Right atrium auricular region (tissue), 2 donors: ENCODE results near the gene CSKMT. TPM values are rescaled to one million over a fixed set of nuclear protein-coding genes. Genes with fewer than 3 reads are reported as not detected.

Experiments
- DNase-seq: peaks from one replicate; pipeline ENCODE4 v3.0.0-alpha.2; 2019; ENCODE audit warnings: low spot score
- H3K27ac ChIP-seq, 2 donors: fragments of 200-600 bp; sonication (generic); 1 replicate in 1 of 2; 2 replicates in 1 of 2; pipeline ENCODE4 v1.5.1; 2016 to 2019
- H3K27me3 ChIP-seq, 2 donors: fragments of 200-600 bp; sonication (generic); one replicate each; pipeline versions ENCODE4 v1.5.1 to v1.6.0; 2017 to 2019
- H3K36me3 ChIP-seq: fragments of 200-600 bp; sonication (generic); one replicate; pipeline ENCODE4 v1.5.1; 2016
- H3K4me1 ChIP-seq, 2 donors: fragments of 200-600 bp; sonication (generic); one replicate each; pipeline versions ENCODE4 v1.5.1 to v1.6.0; 2017 to 2019
- H3K4me3 ChIP-seq, 2 donors: fragments of 200-600 bp; sonication (generic); 1 replicate in 1 of 2; 2 replicates in 1 of 2; pipeline ENCODE4 v1.5.1; 2017 to 2019; ENCODE audit warnings: mild to moderate bottlenecking in 1 of 2, moderate library complexity in 1 of 2
- H3K9me3 ChIP-seq, 2 donors: fragments of 200-600 bp; sonication (generic); one replicate each; pipeline ENCODE4 v1.5.1; 2019
- total RNA-seq, 2 donors: library from RNA; depleted of rRNA; stranded (reverse); fragments of >200 nt; gene quantifications; one replicate each; pipeline ENCODE4 v1.1.0, GENCODE V29; 2016
- TF ChIP-seq, protein P1 (sequence below), 2 donors: fragments of 200-600 bp; sonication (generic); IDR thresholded peaks; one replicate each; pipeline ENCODE4 v1.5.1; 2019; ENCODE audit warnings: antibody characterized with exemption in 2 of 2

Gene CSKMT
- total RNA-seq, 2 donors from 2014 or later, result 0.41 to 3.7 TPM

DNA sequence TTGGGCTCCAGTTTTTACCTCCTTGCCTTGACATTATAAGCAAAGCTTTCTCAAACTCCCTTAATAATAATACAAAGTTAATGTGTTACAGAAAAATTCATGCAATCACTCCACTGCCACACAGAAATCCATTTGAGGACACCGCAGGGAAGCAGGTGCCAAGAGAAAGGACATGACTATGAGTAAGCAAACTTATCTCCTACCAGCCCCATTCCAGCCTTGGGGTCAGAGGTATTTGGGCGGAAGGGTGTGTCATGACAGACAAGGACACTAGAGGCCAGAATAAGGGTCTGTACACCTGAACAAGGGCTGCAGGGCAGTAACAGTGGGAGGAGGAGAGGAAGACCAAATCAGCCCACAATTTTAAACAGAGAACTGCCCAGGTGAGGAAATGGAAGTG, 48.2 kb downstream of the CSKMT start:
- no peak for DNase-seq
- TF ChIP-seq, protein P1, sequence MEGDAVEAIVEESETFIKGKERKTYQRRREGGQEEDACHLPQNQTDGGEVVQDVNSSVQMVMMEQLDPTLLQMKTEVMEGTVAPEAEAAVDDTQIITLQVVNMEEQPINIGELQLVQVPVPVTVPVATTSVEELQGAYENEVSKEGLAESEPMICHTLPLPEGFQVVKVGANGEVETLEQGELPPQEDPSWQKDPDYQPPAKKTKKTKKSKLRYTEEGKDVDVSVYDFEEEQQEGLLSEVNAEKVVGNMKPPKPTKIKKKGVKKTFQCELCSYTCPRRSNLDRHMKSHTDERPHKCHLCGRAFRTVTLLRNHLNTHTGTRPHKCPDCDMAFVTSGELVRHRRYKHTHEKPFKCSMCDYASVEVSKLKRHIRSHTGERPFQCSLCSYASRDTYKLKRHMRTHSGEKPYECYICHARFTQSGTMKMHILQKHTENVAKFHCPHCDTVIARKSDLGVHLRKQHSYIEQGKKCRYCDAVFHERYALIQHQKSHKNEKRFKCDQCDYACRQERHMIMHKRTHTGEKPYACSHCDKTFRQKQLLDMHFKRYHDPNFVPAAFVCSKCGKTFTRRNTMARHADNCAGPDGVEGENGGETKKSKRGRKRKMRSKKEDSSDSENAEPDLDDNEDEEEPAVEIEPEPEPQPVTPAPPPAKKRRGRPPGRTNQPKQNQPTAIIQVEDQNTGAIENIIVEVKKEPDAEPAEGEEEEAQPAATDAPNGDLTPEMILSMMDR (IDR thresholded peaks at IDR 0.05), result no peak
- Histone ChIP-seq H3K4me3 (no peak overlapping the region), H3K9me3 (no peaks in the 10 kb centered on the region), H3K27ac (peak overlapping the region; percentile 36 to 77), H3K4me1 (peaks cover 0 to 43% of the 10 kb centered on the region in 2 donors), H3K27me3 (no peaks in the 10 kb centered on the region), H3K36me3 (peaks cover 68% of the 10 kb centered on the region)

DNA sequence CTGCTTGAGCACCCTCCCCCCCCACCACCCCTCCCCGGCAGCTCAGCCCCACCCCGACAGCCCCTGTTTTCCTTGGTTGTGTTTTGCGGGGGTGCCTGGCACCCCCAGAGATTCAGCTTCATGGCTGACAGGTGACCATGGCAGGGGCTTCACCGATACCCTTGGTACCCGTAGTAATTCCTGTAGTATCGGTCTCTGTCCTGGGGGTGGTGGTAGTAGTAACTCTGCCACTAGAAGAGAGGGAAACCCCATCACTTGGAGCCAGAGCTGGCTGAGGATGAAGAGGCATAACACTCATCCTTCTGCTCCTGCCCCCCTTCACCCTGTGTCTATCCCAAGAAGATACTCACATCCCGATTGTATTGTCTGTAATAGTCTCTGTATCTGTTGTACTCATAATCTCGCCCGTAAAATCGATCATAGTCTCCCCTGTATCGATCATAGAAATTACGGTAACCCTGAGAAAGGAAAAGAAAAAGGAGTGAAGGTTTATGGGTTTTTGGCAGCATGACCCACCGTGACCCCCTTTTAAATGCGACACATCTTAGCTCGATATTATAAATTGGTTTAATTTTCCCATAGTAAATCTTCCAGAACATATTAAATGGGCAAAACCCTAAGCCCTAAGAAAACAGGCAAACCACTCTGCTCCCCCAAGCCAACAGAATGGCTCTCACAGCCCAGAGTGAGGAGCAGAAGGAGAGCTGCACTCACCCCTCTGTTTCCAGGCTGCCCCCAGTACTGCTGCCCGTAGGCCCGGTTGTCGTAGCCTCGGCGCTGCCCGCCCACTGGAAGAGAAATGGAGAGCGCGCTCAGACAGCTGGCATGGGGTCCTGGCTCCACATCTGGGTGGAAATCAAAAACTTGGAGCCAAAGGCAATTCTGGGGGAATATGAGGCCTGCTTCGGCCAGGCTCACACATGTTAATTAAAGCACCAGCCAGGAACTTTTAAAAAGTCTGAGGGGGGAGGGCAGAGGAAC, 50.3 kb downstream of the CSKMT start:
- H3K27ac ChIP-seq, result no peak overlapping the region

DNA sequence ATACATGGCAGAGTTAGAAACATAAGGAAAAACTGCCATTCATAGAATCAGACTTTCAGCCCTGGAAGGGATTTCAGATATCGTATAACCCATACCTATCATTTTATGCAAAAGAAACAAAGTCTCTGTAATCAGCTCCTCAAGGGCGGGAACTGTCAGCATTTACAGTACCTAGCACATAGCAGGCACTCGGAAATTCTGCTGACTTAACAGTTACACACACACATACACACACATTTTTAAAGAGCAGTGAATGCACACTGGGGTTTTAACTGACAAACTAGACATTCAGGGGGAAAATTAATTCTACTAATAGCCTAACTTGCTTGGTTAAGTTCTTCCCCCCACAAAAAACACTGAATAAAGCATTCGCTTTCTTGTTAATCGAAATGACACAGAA, 51.1 kb downstream of the CSKMT start:
- Histone ChIP-seq H3K27ac (no peak overlapping the region), H3K4me1 (peaks cover 0 to 27% of the 10 kb centered on the region in 2 donors), H3K9me3 (no peaks in the 10 kb centered on the region), H3K4me3 (no peak overlapping the region), H3K36me3 (peaks cover 90% of the 10 kb centered on the region), H3K27me3 (no peaks in the 10 kb centered on the region)
- no peak for DNase-seq
- TF ChIP-seq, protein P1 (IDR thresholded peaks at IDR 0.05), result no peak

More for the DNA sequence above, 50.3 kb downstream of the CSKMT start:
- Histone ChIP-seq H3K27me3 (no peaks in the 10 kb centered on the region), H3K4me3 (no peak overlapping the region), H3K36me3 (peaks cover 89% of the 10 kb centered on the region), H3K9me3 (no peaks in the 10 kb centered on the region), H3K4me1 (peaks cover 0 to 29% of the 10 kb centered on the region in 2 donors)
- TF ChIP-seq, protein P1 (IDR thresholded peaks at IDR 0.05), result no peak
- DNase-seq, result no peak

DNA sequence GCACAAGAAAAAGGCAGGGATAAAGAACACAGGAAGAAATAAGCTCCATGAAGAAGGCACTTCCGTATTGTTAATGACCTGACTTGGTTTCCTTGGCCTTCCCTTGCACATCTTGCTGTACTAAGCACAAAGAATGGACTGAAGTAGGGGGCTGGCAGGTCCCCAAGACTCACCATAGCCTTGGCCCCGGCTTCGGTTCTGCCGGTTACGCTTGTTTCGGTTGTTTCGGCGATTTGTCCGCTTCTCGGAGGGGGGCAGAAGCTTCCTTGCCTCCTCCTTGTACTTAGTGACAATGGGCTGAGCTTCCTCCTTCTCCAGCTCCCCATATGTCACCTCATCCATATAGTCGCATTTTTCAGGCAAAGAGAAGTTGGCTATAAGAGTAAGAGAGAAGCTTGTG, 51.7 kb downstream of the CSKMT start:
- H3K4me3 ChIP-seq, result no peak overlapping the region
- no peaks in the 10 kb centered on the region for H3K9me3 ChIP-seq
- H3K27me3 ChIP-seq, result no peaks in the 10 kb centered on the region
- peaks cover 0 to 27% of the 10 kb centered on the region in 2 donors for H3K4me1 ChIP-seq
- H3K36me3 ChIP-seq, result peaks cover 90% of the 10 kb centered on the region
- TF ChIP-seq, protein P1 (IDR thresholded peaks at IDR 0.05), result no peak
- no peak overlapping the region for H3K27ac ChIP-seq
- DNase-seq, result no peak

Other genes starting within 250 kb of the CSKMT start
- not detected for gene SCGB1A1, start 246.3 kb upstream of the CSKMT start, total RNA-seq
- gene AHNAK, start 118.5 kb upstream of the CSKMT start, total RNA-seq, result 100 to 1,000 TPM; 270 to 441 TPM
- gene EEF1G, start 91.4 kb upstream of the CSKMT start, total RNA-seq, result 1,000 to 10,000 TPM in 1 of 2 donors, 100 to 1,000 TPM in 1; 707 to 1,175 TPM
- 1 to 10 TPM; 5.4 to 5.7 TPM for gene TUT1, start 73.8 kb upstream of the CSKMT start, total RNA-seq
- gene MTA2, start 63.4 kb upstream of the CSKMT start, total RNA-seq, result 10 to 100 TPM; 30.0 to 40.5 TPM
- 10 to 100 TPM; 15.8 to 21.3 TPM for gene EML3, start 52.5 kb upstream of the CSKMT start, total RNA-seq
- gene ROM1, start 52.1 kb upstream of the CSKMT start, total RNA-seq, result 1 to 10 TPM; 3.2 to 5.3 TPM
- gene B3GAT3, start 43.3 kb upstream of the CSKMT start, total RNA-seq, result 10 to 100 TPM; 12.7 to 14.0 TPM
- gene GANAB, start 18.7 kb upstream of the CSKMT start, total RNA-seq, result 10 to 100 TPM; 71.8 to 78.0 TPM
- gene INTS5, start 12.0 kb upstream of the CSKMT start, total RNA-seq, result 10 to 100 TPM; 12.1 to 19.8 TPM
- 10 to 100 TPM; 40.1 to 44.0 TPM for gene C11orf98, start 102 bp upstream of the CSKMT start, total RNA-seq
- 1 to 10 TPM; 5.0 to 8.7 TPM for gene UQCC3, start 6.4 kb downstream of the CSKMT start, total RNA-seq
- 1 to 10 TPM; 2.3 to 2.4 TPM for gene LBHD1, start 7.0 kb downstream of the CSKMT start, total RNA-seq
- gene UBXN1, start 13.8 kb downstream of the CSKMT start, total RNA-seq, result 100 to 1,000 TPM in 1 of 2 donors, 10 to 100 TPM in 1; 77.4 to 116 TPM
- gene LRRN4CL, start 24.2 kb downstream of the CSKMT start, total RNA-seq, result 1 to 10 TPM; 1.5 to 3.0 TPM
- 10 to 100 TPM; 18.6 to 23.0 TPM for gene BSCL2, start 42.1 kb downstream of the CSKMT start, total RNA-seq
- gene GNG3, start 42.4 kb downstream of the CSKMT start, total RNA-seq, result not detected
- gene HNRNPUL2, start 62.1 kb downstream of the CSKMT start, total RNA-seq, result 10 to 100 TPM; 12.2 to 15.6 TPM
- 10 to 100 TPM in 1 of 2 donors, 1 to 10 TPM in 1; 9.6 to 11.4 TPM for gene TTC9C, start 63.2 kb downstream of the CSKMT start, total RNA-seq
- gene ZBTB3, start 88.8 kb downstream of the CSKMT start, total RNA-seq, result 1 to 10 TPM; 5.1 to 7.8 TPM
- gene POLR2G, start 96.3 kb downstream of the CSKMT start, total RNA-seq, result 10 to 100 TPM; 32.9 to 34.8 TPM
- gene TAF6L, start 106.1 kb downstream of the CSKMT start, total RNA-seq, result 1 to 10 TPM; 5.8 to 9.5 TPM
- 10 to 100 TPM; 42.5 to 44.8 TPM for gene TMEM179B, start 122.1 kb downstream of the CSKMT start, total RNA-seq
- 10 to 100 TPM; 27.7 TPM for gene TMEM223, start 126.7 kb downstream of the CSKMT start, total RNA-seq
- 10 to 100 TPM; 33.9 to 35.9 TPM for gene NXF1, start 140.1 kb downstream of the CSKMT start, total RNA-seq
- gene STX5, start 166.7 kb downstream of the CSKMT start, total RNA-seq, result 10 to 100 TPM; 15.2 to 24.7 TPM
- gene TEX54, start 167.5 kb downstream of the CSKMT start, total RNA-seq, result not detected
- 10 to 100 TPM; 17.8 to 26.8 TPM for gene WDR74, start 174.3 kb downstream of the CSKMT start, total RNA-seq
- 10 to 100 TPM; 27.7 to 64.9 TPM for gene SLC3A2, start 215.6 kb downstream of the CSKMT start, total RNA-seq